DND-41 (cell line): ENCODE data around the gene TDRD12.
"Not testable (repeated sequence)": the region's sequence is repeated elsewhere in the genome, so short reads cannot be mapped to it uniquely, and the experiment has no call there.

Experiments
- ATAC-seq: fragments of 200-7000 bp; cut with Tn5 transposase; 3 replicates; pipeline ENCODE4 v1.9.1; 2021; ENCODE audit warnings: low read depth; ENCODE audit not compliant: insufficient read depth
- DNase-seq: peaks from one replicate; pipeline ENCODE4 v3.0.0-alpha.2; 2020
- H2AFZ ChIP-seq: 2 replicates; pipeline ENCODE4 v1.6.0; 2012; ENCODE audit warnings: low read depth, low read length
- H3K27ac ChIP-seq: 2 replicates; pipeline ENCODE4 v1.5.1; 2012; ENCODE audit warnings: low read length, inconsistent platforms
- H3K27me3 ChIP-seq: fragments of 200-600 bp; sonication (generic); 2 replicates; pipeline ENCODE4 v1.6.0; 2012; ENCODE audit warnings: low read length, mild to moderate bottlenecking, inconsistent platforms; ENCODE audit not compliant: insufficient read depth, poor library complexity
- H3K36me3 ChIP-seq: 2 replicates; pipeline ENCODE4 v1.5.1; 2012; ENCODE audit warnings: low read length, inconsistent platforms; ENCODE audit not compliant: insufficient read depth
- H3K4me1 ChIP-seq: 2 replicates; pipeline ENCODE4 v1.5.1; 2012; ENCODE audit warnings: mild to moderate bottlenecking, low read length; ENCODE audit not compliant: insufficient read depth
- H3K4me2 ChIP-seq: 2 replicates; pipeline ENCODE4 v1.6.0; 2012; ENCODE audit warnings: mild to moderate bottlenecking, moderate library complexity, low read length, inconsistent platforms; ENCODE audit not compliant: insufficient read depth
- H3K4me3 ChIP-seq, 2 experiments: fragments of 200-600 bp in 1 of 2; shearing (Covaris generic) in 1 of 2; 2 replicates each; pipeline ENCODE4 v1.5.1; 2012 to 2016; ENCODE audit warnings: inconsistent platforms in 2 of 2, low read length in 2 of 2, mild to moderate bottlenecking in 2 of 2, low read depth in 1 of 2, moderate library complexity in 1 of 2
- H3K79me2 ChIP-seq: 2 replicates; pipeline ENCODE4 v1.6.0; 2012; ENCODE audit warnings: low read length, inconsistent platforms; ENCODE audit not compliant: insufficient read depth
- H3K9ac ChIP-seq: 2 replicates; pipeline ENCODE4 v1.6.0; 2012; ENCODE audit warnings: low read depth, mild to moderate bottlenecking, inconsistent platforms, low read length, moderate library complexity
- H3K9me3 ChIP-seq: 2 replicates; pipeline ENCODE4 v1.5.1; 2012; ENCODE audit warnings: low read length, moderate library complexity, mild to moderate bottlenecking, inconsistent platforms; ENCODE audit not compliant: insufficient read depth, severe bottlenecking
- H4K20me1 ChIP-seq: 2 replicates; pipeline ENCODE4 v1.6.0; 2012; ENCODE audit warnings: low read length; ENCODE audit not compliant: insufficient read depth
- CTCF ChIP-seq: IDR thresholded peaks from 2 replicates; pipeline ENCODE4 v1.5.1; 2012; ENCODE audit warnings: borderline replicate concordance, low read length, moderate library complexity, mild to moderate bottlenecking; ENCODE audit not compliant: poor library complexity, severe bottlenecking; ENCODE audit errors: extremely low read depth
- EZH2 ChIP-seq: IDR thresholded peaks from 3 replicates; pipeline ENCODE4 v1.6.1; 2012; ENCODE audit warnings: borderline replicate concordance, low read depth, mild to moderate bottlenecking, moderate library complexity, low read length, inconsistent platforms; ENCODE audit not compliant: severe bottlenecking

Gene TDRD12

GRCh38 chr19:32852216-32852615 is 132.6 kb downstream of the TDRD12 start:
- ATAC-seq, result no peak
- Histone ChIP-seq H3K36me3 (no peaks in the 10 kb centered on the region), H3K4me2 (no peak overlapping the region), H3K9me3 (no peaks in the 10 kb centered on the region), H2AFZ (no peak overlapping the region), H4K20me1 (no peaks in the 10 kb centered on the region), H3K27ac (no peak overlapping the region), H3K9ac (no peak overlapping the region), H3K27me3 (no peaks in the 10 kb centered on the region), H3K4me3 (no peak overlapping the region), H3K79me2 (no peaks in the 10 kb centered on the region), H3K4me1 (no peaks in the 10 kb centered on the region)
- TF ChIP-seq CTCF (no peak), EZH2 (no peak)
- DNase-seq, result no peak

- not testable (repeated sequence) for H3K36me3 ChIP-seq, H3K4me1 ChIP-seq, H3K27me3 ChIP-seq, H3K9ac ChIP-seq, H2AFZ ChIP-seq, H3K4me3 ChIP-seq, DNase-seq, H3K27ac ChIP-seq, H3K9me3 ChIP-seq, ATAC-seq, H3K79me2 ChIP-seq, H3K4me2 ChIP-seq, H4K20me1 ChIP-seq
Observed at GRCh38 chr19:32856818-32857217, 137.3 kb downstream of the TDRD12 start.

- no peaks in the 10 kb centered on the region for H3K27me3 ChIP-seq
- no peak overlapping the region for H3K4me2 ChIP-seq
- TF ChIP-seq CTCF (no peak), EZH2 (no peak)
- no peak overlapping the region for H3K4me3 ChIP-seq
- ATAC-seq (no peak), DNase-seq (no peak)
- no peaks in the 10 kb centered on the region for H3K9me3 ChIP-seq
- H3K9ac ChIP-seq, result no peak overlapping the region
- no peak overlapping the region for H2AFZ ChIP-seq
- H3K36me3 ChIP-seq, result no peaks in the 10 kb centered on the region
- no peaks in the 10 kb centered on the region for H3K4me1 ChIP-seq
- H3K79me2 ChIP-seq, result no peaks in the 10 kb centered on the region
- H3K27ac ChIP-seq, result no peak overlapping the region
- H4K20me1 ChIP-seq, result no peaks in the 10 kb centered on the region
Observed at GRCh38 chr19:32857584-32857983, 138.0 kb downstream of the TDRD12 start.

- Histone ChIP-seq H4K20me1 (no peaks in the 10 kb centered on the region), H2AFZ (no peak overlapping the region), H3K27ac (no peak overlapping the region), H3K79me2 (no peaks in the 10 kb centered on the region), H3K4me3 (no peak overlapping the region), H3K27me3 (no peaks in the 10 kb centered on the region), H3K4me2 (no peak overlapping the region), H3K9me3 (no peaks in the 10 kb centered on the region), H3K36me3 (no peaks in the 10 kb centered on the region), H3K9ac (no peak overlapping the region), H3K4me1 (no peaks in the 10 kb centered on the region)
- TF ChIP-seq CTCF (no peak), EZH2 (no peak)
- ATAC-seq (no peak), DNase-seq (no peak)
Observed at GRCh38 chr19:32858155-32858554, 138.6 kb downstream of the TDRD12 start.
